Mucosa of descending colon (tissue), 3 donors: ENCODE results near the gene TMEM45A. TPM values are rescaled to one million over a fixed set of nuclear protein-coding genes. Genes with fewer than 3 reads are reported as not detected.

Experiments
- ATAC-seq: fragments of 200-7000 bp; cut with Tn5 transposase; one replicate; pipeline ENCODE4 v1.9.1; 2020; ENCODE audit warnings: mild to moderate bottlenecking, moderate library complexity
- DNase-seq, 3 donors: peaks; one replicate each; pipeline ENCODE4 v3.0.0-alpha.2; 2020
- H3K36me3 ChIP-seq: fragments of 200-600 bp; one replicate; pipeline ENCODE4 v1.8.0; 2021; ENCODE audit warnings: low read depth, mild to moderate bottlenecking
- H3K4me1 ChIP-seq: fragments of 200-600 bp; one replicate; pipeline ENCODE4 v1.8.0; 2021; ENCODE audit warnings: low read depth, mild to moderate bottlenecking
- H3K4me3 ChIP-seq: fragments of 200-600 bp; one replicate; pipeline ENCODE4 v1.8.0; 2021; ENCODE audit warnings: mild to moderate bottlenecking
- H3K9me3 ChIP-seq: fragments of 200-600 bp; one replicate; pipeline ENCODE4 v1.8.0; 2021; ENCODE audit warnings: mild to moderate bottlenecking
- intact Hi-C, 2 donors: fragments of 100-400 bp; cut with DNase I in 1 of 2; cut with micrococcal nuclease in 1 of 2; formaldehyde crosslinking; loops; one replicate each; pipeline versions ENCODE4 v1.11.0 to v1.11.1; 2022; cut with DNase I, micrococcal nuclease
- total RNA-seq, 3 donors: library from RNA; stranded (reverse); fragmentation: NEBNext Ultra II Directional in 2 of 3; extraction: Animal tissue kit (Norgen Biotek cat#: 25700) in 2 of 3; gene quantifications; one replicate each; pipeline versions ENCODE4 v1.2.1 to v1.2.4, GENCODE V29; 2021 to 2023
- TF ChIP-seq, protein P1 (sequence below): fragments of 200-600 bp; IDR thresholded peaks from one replicate; pipeline ENCODE4 v1.8.0; 2022; ENCODE audit warnings: antibody characterized with exemption, mild to moderate bottlenecking
- donor health status: DM: no; HTN: no; CAD: no; lungs with moderate emphysema.
- donor health status: DM: no; HTN: no; CAD: no.
- donor health status: DM: no; HTN: yes; CAD: no.

TMEM45A gene
- total RNA-seq, 3 donors from 2014 or later: 1.9 to 11.4 (median 6.0) TPM

DNA sequence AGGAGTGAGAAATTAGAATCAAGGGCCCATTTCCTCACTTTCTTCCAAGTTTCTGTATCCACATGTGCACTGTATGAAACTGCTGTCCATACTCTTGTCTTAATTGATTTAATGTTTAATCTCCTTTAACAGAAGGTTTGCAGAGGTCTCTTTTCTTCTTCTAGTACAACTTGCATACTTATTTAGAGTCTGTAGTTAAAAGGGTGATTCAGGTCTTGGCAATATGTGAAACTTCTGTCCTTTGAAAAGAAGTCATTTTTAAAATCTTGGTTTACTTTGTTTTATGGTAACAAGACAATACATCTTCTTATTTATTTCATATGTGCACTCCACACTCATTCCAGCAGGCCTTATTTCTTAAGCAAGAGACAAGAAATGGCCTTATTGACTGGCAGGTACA, 25.8 kb downstream of the TMEM45A start:
- TF ChIP-seq, protein P1, sequence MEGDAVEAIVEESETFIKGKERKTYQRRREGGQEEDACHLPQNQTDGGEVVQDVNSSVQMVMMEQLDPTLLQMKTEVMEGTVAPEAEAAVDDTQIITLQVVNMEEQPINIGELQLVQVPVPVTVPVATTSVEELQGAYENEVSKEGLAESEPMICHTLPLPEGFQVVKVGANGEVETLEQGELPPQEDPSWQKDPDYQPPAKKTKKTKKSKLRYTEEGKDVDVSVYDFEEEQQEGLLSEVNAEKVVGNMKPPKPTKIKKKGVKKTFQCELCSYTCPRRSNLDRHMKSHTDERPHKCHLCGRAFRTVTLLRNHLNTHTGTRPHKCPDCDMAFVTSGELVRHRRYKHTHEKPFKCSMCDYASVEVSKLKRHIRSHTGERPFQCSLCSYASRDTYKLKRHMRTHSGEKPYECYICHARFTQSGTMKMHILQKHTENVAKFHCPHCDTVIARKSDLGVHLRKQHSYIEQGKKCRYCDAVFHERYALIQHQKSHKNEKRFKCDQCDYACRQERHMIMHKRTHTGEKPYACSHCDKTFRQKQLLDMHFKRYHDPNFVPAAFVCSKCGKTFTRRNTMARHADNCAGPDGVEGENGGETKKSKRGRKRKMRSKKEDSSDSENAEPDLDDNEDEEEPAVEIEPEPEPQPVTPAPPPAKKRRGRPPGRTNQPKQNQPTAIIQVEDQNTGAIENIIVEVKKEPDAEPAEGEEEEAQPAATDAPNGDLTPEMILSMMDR: no peak
- Histone ChIP-seq H3K9me3 (no peaks in the 10 kb centered on the region), H3K4me1 (no peaks in the 10 kb centered on the region), H3K4me3 (no peak overlapping the region), H3K36me3 (no peaks in the 10 kb centered on the region)
- ATAC-seq (no peak), DNase-seq (no peak)
- intact Hi-C loops: no loop called here

DNA sequence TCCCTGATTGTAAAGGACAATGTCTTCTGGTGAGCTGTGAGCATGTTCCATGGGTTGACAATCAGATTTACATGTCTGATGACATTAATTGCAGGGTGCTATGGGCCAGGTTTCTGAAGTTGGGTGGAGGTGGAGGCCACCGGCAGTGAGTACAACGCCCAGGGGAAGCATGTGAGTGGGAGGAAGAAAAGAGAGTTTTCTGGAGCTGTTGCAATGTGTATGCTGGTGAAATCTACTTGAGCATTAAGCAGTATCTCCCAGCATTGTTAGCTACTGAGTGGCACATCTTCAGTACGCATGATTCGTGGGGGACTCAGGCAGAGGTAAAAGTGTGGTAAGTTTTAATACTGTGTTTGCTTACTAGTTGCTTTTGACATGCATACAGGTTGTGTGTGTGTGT, 26.6 kb downstream of the TMEM45A start:
- TF ChIP-seq, protein P1: no peak
- Histone ChIP-seq H3K4me3 (no peak overlapping the region), H3K9me3 (no peaks in the 10 kb centered on the region), H3K4me1 (no peaks in the 10 kb centered on the region), H3K36me3 (no peaks in the 10 kb centered on the region)
- intact Hi-C loops: no loop called here
- no peak for DNase-seq
- ATAC-seq: no peak

DNA sequence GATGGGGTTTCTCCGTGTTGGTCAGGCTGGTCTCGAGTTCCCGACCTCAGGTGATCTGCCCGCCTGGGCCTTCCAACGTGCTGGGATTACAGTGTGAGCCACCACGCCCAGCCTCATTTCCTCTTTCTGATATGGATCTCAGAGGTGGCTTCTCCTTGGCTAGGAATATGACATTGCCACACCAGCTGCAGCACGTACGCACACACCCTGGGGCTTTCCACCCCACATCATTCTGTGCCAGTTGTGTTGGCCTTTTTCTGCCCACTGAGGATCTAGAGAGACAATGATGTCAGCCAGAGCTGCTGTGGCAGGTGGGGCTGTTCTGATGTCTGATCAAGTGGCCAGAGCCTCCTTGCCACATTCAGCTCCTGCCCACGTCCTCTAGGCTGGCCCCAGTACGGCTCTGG, 29.0 kb downstream of the TMEM45A start:
- no peak for ATAC-seq

DNA sequence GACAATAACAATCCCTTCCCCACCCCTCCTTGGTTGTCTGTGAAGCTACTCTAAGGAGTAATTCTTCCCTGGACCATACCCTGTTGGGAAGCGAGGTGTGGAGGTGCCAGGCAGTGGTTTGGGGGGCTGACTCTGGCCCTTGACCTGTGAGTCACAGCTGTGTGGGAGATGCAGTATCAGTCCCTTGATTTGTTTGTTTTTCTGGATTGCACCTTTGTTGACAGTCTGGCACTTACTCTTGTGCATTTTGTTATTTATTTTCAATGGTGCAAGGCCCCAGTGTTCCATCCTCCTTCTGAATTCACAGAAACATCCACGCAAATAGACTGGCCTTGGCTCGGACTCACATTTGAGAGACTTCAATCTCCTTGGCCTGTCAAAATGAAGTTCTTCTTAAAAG, 29.7 kb downstream of the TMEM45A start:
- H3K4me1 ChIP-seq: no peaks in the 10 kb centered on the region
- TF ChIP-seq, protein P1: no peak
- H3K9me3 ChIP-seq: no peaks in the 10 kb centered on the region
- ATAC-seq: no peak
- H3K4me3 ChIP-seq: no peak overlapping the region
- H3K36me3 ChIP-seq: no peaks in the 10 kb centered on the region
- intact Hi-C loops: no loop called here
- DNase-seq: no peak

More for the DNA sequence above, 29.0 kb downstream of the TMEM45A start:
- Histone ChIP-seq H3K4me1 (no peaks in the 10 kb centered on the region), H3K36me3 (no peaks in the 10 kb centered on the region), H3K4me3 (no peak overlapping the region), H3K9me3 (no peaks in the 10 kb centered on the region)
- TF ChIP-seq, protein P1: no peak
- DNase-seq: no peak
- intact Hi-C loops: no loop called here

DNA sequence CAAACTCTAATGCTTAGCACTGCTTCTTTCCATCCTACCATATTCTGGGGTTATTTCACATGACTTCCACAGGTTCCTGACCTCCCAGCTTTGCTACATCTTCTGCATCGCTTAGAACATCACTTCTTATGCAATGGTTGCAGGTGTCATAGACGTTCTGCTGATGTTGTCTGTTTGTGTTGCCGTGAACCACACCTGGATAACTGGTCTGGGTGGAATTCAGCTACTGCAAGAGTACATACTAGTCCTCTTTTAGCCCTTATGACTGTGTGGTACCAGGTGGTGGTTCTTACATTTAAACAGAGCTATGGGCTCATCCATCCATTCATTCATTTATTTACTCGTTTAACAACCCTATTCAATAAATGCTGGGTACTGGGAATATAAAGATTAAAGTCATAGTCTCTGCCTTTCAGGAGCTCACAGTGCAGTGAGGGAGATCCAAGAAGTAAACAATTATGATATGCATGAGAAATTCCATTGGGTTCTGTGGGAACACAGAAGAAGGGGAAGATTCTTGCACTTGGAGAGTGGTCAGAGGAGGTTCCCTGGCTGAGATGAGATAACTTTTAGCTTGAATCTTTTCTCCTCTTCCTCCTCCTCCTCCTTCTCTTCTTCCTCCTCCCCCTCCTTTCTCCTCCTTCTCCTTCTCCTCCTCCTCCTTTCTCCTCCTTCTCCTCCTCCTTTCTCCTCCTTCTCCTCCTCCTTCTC, 30.8 kb downstream of the TMEM45A start:
- intact Hi-C loops: no loop called here
- no peaks in the 10 kb centered on the region for H3K9me3 ChIP-seq
- DNase-seq (no peak), ATAC-seq (no peak)
- no peaks in the 10 kb centered on the region for H3K4me1 ChIP-seq
- H3K4me3 ChIP-seq: no peak overlapping the region
- no peaks in the 10 kb centered on the region for H3K36me3 ChIP-seq
- TF ChIP-seq, protein P1: no peak
